MM.1S (cell line): ENCODE results near the gene CDK5RAP2.

Experiments
- CTCF ChIP-seq: fragments of 300-600 bp; sonication (generic); IDR thresholded peaks from 2 replicates; pipeline ENCODE4 v1.5.1; 2016; ENCODE audit warnings: antibody characterized with exemption, low read length, mixed read lengths
- EZH2 ChIP-seq: fragments of 300-600 bp; sonication (generic); optimal IDR thresholded peaks from 2 replicates; pipeline ENCODE3; 2017; ENCODE audit warnings: low read depth, mild to moderate bottlenecking, antibody characterized with exemption, low read length, mixed read lengths
- EZH2phosphoT487 ChIP-seq: fragments of 300-600 bp; sonication (generic); IDR thresholded peaks from 2 replicates; pipeline ENCODE4 v1.6.1; 2018; ENCODE audit warnings: antibody characterized with exemption, low read length

- TF ChIP-seq CTCF (no peak), EZH2phosphoT487 (no peak), EZH2 (no peak)
Measured at GRCh38 chr9:120402741-120403542, 177.0 kb downstream of the CDK5RAP2 start.
